HCT116 (cell line): ENCODE data around the gene FAF2. TPM values are rescaled to one million over a fixed set of nuclear protein-coding genes. Genes with fewer than 3 reads are reported as not detected.

ENCODE experiments used
- total RNA-seq: library from RNA; stranded (reverse); gene quantifications from one replicate; pipeline ENCODE4 v1.2.1, GENCODE V29; 2021; ENCODE audit not compliant: unreplicated experiment

FAF2 gene
- total RNA-seq, 1 experiment from 2014 or later = 51.9 TPM

Other genes with a start within 250 kb of the FAF2 start
- gene SIMC1, start 210.0 kb upstream of the FAF2 start, total RNA-seq = 19.7 TPM
- 99.0 TPM for gene KIAA1191, start 86.6 kb upstream of the FAF2 start, total RNA-seq
- gene ARL10, start 82.9 kb upstream of the FAF2 start, total RNA-seq = 0.05 TPM
- gene NOP16, start 59.8 kb upstream of the FAF2 start, total RNA-seq = 67.1 TPM
- gene HIGD2A, start 59.6 kb upstream of the FAF2 start, total RNA-seq = 130 TPM
- 58.6 TPM for gene CLTB, start 31.8 kb upstream of the FAF2 start, total RNA-seq
- 58.4 TPM for gene RNF44, start 89.0 kb downstream of the FAF2 start, total RNA-seq
- gene CDHR2, start 101.0 kb downstream of the FAF2 start, total RNA-seq = 0.10 TPM
- 14.2 TPM for gene GPRIN1, start 161.8 kb downstream of the FAF2 start, total RNA-seq
- not detected for gene SNCB, start 182.1 kb downstream of the FAF2 start, total RNA-seq
- gene EIF4E1B, start 182.3 kb downstream of the FAF2 start, total RNA-seq = 0.07 TPM
- 50.1 TPM for gene TSPAN17, start 199.1 kb downstream of the FAF2 start, total RNA-seq